ENCODE results near the gene USP3.
A peak's percentile ranks its signal among the peaks of the same experiment; 100 is the strongest.

Gene USP3

DNA sequence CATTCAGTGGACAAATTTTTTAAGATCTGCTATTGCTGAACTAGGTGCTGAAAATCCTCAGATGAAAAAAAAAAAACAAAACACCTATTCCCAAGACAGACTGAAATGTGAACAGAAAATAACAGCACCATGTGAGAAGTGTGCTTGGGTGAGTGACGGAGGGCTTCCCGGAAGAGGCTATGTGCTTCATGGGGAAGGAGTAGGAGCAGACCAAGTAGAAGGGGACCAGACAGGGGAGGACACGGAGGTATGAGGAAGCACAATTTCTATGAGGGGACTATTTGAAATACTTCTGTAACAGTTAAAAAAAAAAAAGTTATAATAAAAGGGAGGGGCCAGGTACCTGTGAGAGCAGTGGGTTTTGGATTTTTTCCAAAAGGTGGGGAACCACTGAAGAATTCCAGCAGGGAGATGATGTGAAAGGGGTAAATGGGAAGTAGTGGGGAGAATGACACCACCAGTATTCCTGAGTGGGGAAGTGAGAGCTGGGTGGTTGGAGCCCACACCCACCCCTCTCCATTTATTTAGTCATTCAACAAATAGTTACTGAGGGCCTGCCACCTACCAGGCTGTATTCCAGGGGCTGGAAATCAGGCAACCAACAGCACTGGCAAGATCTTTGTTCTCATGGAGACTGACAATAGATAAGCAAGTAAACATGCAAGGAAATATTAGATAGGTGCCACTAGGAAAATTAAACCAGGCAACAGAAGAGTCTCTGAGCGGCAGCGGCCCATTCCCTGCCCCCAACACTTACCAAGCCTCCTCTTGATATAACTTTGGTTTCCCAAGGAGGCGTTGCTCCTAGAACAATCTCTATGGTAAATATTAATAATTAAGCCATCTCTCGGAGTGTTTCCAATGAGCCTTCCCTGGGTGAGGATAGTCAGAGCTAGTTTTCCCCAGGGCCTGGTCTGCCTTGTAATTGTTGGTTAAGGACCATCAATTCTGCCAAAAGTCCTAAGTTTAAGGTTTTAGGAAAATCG lies 3.8 kb upstream of the USP3 start:
- peaks cover 29% of the 10 kb centered on the region for H3F3A ChIP-seq (ENCODE audit: insufficient read depth, low read length)
- no peak for TF ChIP-seq EZH2 (optimal IDR thresholded peaks at IDR 0.05; ENCODE audit: low read depth, low read length)
- TF ChIP-seq, protein P1, sequence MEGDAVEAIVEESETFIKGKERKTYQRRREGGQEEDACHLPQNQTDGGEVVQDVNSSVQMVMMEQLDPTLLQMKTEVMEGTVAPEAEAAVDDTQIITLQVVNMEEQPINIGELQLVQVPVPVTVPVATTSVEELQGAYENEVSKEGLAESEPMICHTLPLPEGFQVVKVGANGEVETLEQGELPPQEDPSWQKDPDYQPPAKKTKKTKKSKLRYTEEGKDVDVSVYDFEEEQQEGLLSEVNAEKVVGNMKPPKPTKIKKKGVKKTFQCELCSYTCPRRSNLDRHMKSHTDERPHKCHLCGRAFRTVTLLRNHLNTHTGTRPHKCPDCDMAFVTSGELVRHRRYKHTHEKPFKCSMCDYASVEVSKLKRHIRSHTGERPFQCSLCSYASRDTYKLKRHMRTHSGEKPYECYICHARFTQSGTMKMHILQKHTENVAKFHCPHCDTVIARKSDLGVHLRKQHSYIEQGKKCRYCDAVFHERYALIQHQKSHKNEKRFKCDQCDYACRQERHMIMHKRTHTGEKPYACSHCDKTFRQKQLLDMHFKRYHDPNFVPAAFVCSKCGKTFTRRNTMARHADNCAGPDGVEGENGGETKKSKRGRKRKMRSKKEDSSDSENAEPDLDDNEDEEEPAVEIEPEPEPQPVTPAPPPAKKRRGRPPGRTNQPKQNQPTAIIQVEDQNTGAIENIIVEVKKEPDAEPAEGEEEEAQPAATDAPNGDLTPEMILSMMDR (IDR thresholded peaks at IDR 0.05; ENCODE audit: low read length), result no peak
- TF ChIP-seq EZH2phosphoT487 (IDR thresholded peaks at IDR 0.05; ENCODE audit: low read length), result no peak
- peaks cover 5% of the 10 kb centered on the region for H3K79me2 ChIP-seq (ENCODE audit: low read length)
- no peak overlapping the region for H3K4me3 ChIP-seq (ENCODE audit: low read length)
- H3K9me3 ChIP-seq (replicated peaks; ENCODE audit: insufficient read depth, low read length), result no peaks in the 10 kb centered on the region
- no peak overlapping the region for H3K9ac ChIP-seq (ENCODE audit: low read length)
- peaks cover 37% of the 10 kb centered on the region for H3K4me1 ChIP-seq (ENCODE audit: low read length)
- no peak overlapping the region for H2AFZ ChIP-seq (ENCODE audit: low read length)
- no peak for DNase-seq
- no peak overlapping the region for H3K27ac ChIP-seq (ENCODE audit: low read length)
- H3K27me3 ChIP-seq (replicated peaks; ENCODE audit: insufficient read depth, low read length), result no peaks in the 10 kb centered on the region
- peak overlapping the region; percentile 33; the same call in 1 of the 2 replicates for H3K4me2 ChIP-seq (ENCODE audit: low read depth, low read length)
- H3K9me2 ChIP-seq (replicated peaks; ENCODE audit: insufficient read depth, low read length), result no peaks in the 10 kb centered on the region
- H4K20me1 ChIP-seq (ENCODE audit: insufficient read depth, low read length), result no peaks in the 10 kb centered on the region
- no peaks in the 10 kb centered on the region for H3K36me3 ChIP-seq (replicated peaks; ENCODE audit: insufficient read depth, low read length)

DNA sequence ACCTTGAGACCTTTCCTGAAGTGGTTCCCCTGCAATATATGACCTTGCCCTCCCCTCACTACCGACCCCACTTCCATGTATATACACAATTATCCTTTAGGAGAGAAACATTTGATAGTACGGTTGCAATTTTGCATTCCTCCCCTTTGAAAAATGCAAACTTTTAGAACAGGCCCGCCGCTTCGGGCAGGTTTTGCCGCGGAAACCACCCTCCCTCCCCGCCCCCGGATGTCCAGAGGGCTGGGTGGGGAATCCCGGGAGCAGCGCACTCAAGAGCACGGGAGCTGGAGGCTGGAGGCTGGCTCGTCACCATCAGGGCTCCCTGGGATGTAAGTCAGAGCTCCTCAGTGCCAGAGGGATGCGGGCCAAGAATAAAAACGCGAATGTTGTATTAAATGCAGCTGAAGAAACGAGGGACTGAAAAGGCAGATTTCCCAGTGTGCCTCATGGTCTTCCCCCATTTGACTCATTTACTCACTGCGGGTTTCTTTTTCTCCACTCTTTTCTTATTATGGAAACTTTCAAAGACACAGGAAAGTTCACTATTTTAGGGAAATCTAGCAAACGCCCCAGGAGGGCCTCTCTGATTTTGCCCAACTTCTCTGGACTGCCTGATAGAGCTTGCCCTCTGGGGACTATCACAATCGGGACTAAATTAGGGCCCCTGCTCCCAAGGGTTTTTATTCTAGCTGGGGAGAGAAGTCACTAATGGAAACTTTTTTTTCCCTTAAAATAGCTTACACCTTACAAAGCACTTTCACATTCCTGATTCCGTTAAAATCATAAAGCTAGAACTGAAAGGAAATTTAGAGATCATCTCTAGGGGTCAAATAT lies 2.9 kb upstream of the USP3 start:
- H2AFZ ChIP-seq (ENCODE audit: low read length), result no peak overlapping the region

DNA sequence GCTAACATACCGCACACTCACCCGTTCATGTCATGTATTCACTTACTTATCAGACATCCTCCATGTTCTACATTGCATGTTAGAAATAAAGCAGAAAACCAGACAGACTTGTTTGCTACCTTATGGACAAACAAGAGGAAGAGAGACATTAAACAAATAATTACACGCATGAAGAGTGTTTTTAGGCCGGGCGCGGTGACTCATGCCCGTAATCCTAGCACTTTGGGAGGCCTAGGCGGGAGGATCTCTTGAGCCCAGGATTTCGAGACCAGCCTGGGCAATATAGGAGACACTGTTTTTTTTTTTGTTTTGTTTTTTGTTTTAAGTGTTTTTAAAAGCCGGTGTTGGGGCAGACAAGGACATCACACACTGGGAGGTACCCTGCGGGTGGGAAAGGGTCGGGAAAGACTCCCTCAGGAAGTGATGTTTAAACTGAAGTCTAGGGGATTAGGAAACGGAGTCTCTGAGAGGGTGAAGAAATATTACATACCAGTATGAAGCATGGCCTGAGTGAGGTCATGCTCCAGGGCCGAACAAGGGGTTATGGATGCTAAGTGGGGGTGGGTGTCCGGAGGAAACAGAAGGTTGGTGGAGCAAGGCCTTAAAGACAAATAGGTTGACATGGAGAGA lies 2.1 kb upstream of the USP3 start:
- no peak overlapping the region; the same call in 1 of the 2 replicates for H3K9ac ChIP-seq (ENCODE audit: low read length)
- peaks cover 34% of the 10 kb centered on the region for H3F3A ChIP-seq (ENCODE audit: insufficient read depth, low read length)
- no peak overlapping the region for H3K4me3 ChIP-seq (ENCODE audit: low read length)

More for the DNA sequence above, 2.9 kb upstream of the USP3 start:
- DNase-seq, result no peak
- H3K9me2 ChIP-seq (replicated peaks; ENCODE audit: insufficient read depth, low read length), result no peaks in the 10 kb centered on the region
- H4K20me1 ChIP-seq (ENCODE audit: insufficient read depth, low read length), result no peaks in the 10 kb centered on the region; the same call in 1 of the 2 replicates
- H3K4me3 ChIP-seq (ENCODE audit: low read length), result peak overlapping the region; percentile 18; the same call in 1 of the 2 replicates
- TF ChIP-seq EZH2phosphoT487 (IDR thresholded peaks at IDR 0.05; ENCODE audit: low read length) (no peak), EZH2 (optimal IDR thresholded peaks at IDR 0.05; ENCODE audit: low read depth, low read length) (no peak)
- TF ChIP-seq, protein P1 (IDR thresholded peaks at IDR 0.05; ENCODE audit: low read length), result no peak
- H3K27ac ChIP-seq (ENCODE audit: low read length), result no peak overlapping the region
- H3K4me1 ChIP-seq (ENCODE audit: low read length), result peaks cover 34% of the 10 kb centered on the region
- no peaks in the 10 kb centered on the region for H3K36me3 ChIP-seq (replicated peaks; ENCODE audit: insufficient read depth, low read length)
- peaks cover 15% of the 10 kb centered on the region for H3K79me2 ChIP-seq (ENCODE audit: low read length)
- no peak overlapping the region; the same call in 1 of the 2 replicates for H3K9ac ChIP-seq (ENCODE audit: low read length)
- H3K9me3 ChIP-seq (replicated peaks; ENCODE audit: insufficient read depth, low read length), result no peaks in the 10 kb centered on the region
- H3K4me2 ChIP-seq (ENCODE audit: low read depth, low read length), result peak overlapping the region; percentile 33; the same call in 1 of the 2 replicates
- no peaks in the 10 kb centered on the region for H3K27me3 ChIP-seq (replicated peaks; ENCODE audit: insufficient read depth, low read length)
- peaks cover 35% of the 10 kb centered on the region for H3F3A ChIP-seq (ENCODE audit: insufficient read depth, low read length)

More for the DNA sequence above, 2.1 kb upstream of the USP3 start:
- no peaks in the 10 kb centered on the region for H3K27me3 ChIP-seq (replicated peaks; ENCODE audit: insufficient read depth, low read length)
- H3K9me3 ChIP-seq (replicated peaks; ENCODE audit: insufficient read depth, low read length), result no peaks in the 10 kb centered on the region
- peak overlapping the region; percentile 33; the same call in 1 of the 2 replicates for H3K4me2 ChIP-seq (ENCODE audit: low read depth, low read length)
- peaks cover 22% of the 10 kb centered on the region for H3K79me2 ChIP-seq (ENCODE audit: low read length)
- H3K36me3 ChIP-seq (replicated peaks; ENCODE audit: insufficient read depth, low read length), result no peaks in the 10 kb centered on the region
- H3K9me2 ChIP-seq (replicated peaks; ENCODE audit: insufficient read depth, low read length), result no peaks in the 10 kb centered on the region
- no peak for TF ChIP-seq EZH2phosphoT487 (IDR thresholded peaks at IDR 0.05; ENCODE audit: low read length)
- TF ChIP-seq, protein P1 (IDR thresholded peaks at IDR 0.05; ENCODE audit: low read length), result no peak
- TF ChIP-seq EZH2 (optimal IDR thresholded peaks at IDR 0.05; ENCODE audit: low read depth, low read length), result no peak
- DNase-seq, result no peak
- no peak overlapping the region for H2AFZ ChIP-seq (ENCODE audit: low read length)
- H3K27ac ChIP-seq (ENCODE audit: low read length), result no peak overlapping the region
- peaks cover 36% of the 10 kb centered on the region for H3K4me1 ChIP-seq (ENCODE audit: low read length)
- peaks cover 3% of the 10 kb centered on the region for H4K20me1 ChIP-seq (ENCODE audit: insufficient read depth, low read length)

Measured in MM.1S (cell line).